ENCODE measurements around the gene SETBP1.

Gene SETBP1

DNA sequence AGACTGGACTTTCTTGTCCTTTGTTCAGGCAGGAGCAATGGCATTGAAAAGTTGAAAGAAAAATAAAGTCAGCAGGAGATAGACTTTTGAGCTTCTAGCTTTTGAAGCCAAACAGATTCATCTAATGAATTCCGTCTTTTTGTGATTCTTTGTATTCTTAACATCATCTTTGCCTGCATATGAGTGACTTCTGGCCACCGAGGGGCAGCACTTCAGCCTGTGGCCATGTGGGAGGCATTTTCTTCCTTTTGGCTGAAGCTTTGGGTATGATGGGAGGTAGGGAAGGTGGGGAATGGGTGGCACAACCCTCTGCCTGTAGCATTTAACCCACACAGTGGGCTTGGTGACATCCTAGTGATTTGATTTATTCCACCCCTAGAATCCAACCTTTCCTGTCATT, 220.6 kb downstream of the SETBP1 start:
- DNase-seq (ENCODE audit: low read depth in 2 of 2) = no peak

DNA sequence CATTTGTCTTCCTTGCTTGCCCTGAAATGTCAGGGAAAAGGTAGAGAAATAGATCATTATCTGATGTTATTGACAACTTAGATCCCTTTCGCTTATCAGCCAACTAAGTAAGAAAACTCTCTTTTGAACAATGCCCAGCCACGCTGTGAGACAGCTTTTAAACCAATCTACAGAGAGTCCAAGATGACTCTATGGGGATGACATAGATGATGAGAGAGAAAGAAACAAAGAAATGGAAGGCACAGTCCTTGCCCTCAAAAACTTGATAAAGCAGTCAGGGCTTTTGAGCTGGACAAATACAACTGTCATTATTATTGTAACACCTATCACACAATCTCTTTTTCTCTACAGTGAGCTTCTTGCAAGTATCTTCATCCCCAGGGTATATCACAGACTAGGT, 222.6 kb downstream of the SETBP1 start:
- no peak for DNase-seq (ENCODE audit: low read depth in 2 of 2)

GRCh38 chr18:44904768-44905167, 224.1 kb downstream of the SETBP1 start:
- no peak for DNase-seq (ENCODE audit: low read depth in 2 of 2)

DNA sequence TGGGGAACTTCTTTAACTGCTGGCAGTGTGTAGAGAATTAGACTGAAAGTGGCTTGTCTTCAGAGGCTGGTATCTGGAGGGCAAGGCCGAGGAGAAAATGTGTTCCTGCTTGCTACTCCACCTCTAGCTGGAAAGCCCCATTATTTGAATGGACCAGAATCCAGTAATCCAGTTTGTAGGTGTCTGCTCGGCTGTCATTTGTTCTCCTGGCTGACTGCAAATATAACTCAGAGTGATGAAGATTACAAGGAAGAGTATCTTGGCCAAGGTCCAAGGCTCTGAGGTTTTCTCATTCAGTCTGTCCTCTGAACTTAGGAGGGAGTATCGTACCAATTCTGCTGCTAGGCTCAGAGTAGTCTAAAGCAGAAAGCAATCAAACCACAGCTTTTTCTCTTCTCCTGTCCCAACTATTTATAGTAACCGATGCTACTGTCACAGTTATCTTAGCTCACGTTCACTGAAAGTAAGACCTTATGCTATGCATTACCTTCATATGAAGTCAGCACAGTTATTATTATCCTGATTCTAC, 228.6 kb downstream of the SETBP1 start:
- DNase-seq (ENCODE audit: low read depth in 2 of 2) = no peak

DNA sequence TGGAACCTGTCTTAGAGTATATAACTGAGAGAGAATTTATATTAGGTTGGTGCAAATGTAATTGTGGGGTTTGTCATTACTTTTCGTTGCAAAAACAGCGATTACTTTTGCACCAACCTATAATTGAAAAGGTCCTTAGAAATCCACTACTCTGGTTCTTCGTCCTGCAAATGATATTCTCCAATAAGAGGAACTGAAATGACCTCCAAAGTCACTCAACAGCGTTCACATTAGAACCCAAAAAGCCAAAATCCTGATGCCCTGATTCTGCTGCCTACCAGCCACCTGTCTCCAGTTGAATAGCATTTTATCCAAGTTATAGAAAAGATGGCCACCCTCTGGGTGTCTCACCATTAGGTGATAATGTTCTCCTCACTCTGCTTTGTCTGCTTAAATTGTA, 230.6 kb downstream of the SETBP1 start:
- DNase-seq (ENCODE audit: low read depth in 2 of 2) = no peak

GRCh38 chr18:44911773-44912172, 231.1 kb downstream of the SETBP1 start:
- no peak for DNase-seq (ENCODE audit: low read depth in 2 of 2)

GRCh38 chr18:44912740-44913478, 232.2 kb downstream of the SETBP1 start:
- no peak for DNase-seq (ENCODE audit: low read depth in 2 of 2)

- no peak for DNase-seq (ENCODE audit: low read depth in 2 of 2)
Observed at GRCh38 chr18:44914028-44914427, 233.3 kb downstream of the SETBP1 start.

DNA sequence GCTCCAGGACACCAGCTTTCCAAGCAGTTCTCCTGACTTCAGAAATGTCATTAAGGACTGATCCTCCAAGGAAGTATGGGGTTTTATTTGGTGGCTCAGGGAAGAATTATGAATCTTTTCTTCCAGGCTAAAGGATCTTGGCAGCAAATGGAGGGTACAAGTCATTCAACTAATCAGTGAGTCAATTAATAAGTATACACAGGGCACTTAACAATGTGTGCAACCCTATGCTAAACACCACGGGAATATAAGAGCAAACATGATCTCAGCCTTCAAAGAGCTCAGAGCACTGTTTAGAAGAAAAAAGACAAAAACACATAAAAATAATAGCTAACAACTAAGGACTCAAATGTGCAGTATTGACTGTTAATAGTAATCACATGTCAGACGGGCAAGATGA, 234.5 kb downstream of the SETBP1 start:
- no peak for DNase-seq (ENCODE audit: low read depth in 2 of 2)

DNA sequence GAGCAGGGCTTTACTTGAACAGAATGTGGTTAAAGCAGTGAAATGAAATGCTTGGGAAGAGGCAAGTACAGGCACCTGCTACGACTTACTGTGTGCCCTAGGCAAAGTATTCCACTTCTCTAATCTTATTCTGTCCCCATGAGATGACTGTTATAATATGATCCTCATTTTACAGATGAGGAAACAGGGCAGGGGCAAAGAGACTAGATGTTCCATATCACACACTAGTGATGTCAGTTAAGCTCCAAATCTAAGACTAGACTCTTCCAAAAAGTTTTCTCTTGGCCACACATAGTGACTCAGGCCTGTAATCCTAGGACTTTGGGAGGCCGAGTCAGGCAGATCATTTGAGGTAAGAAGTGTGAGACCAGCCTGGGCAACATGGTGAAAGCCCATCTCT, 235.0 kb downstream of the SETBP1 start:
- DNase-seq (ENCODE audit: low read depth in 2 of 2) = no peak

GRCh38 chr18:44916429-44917207, 235.9 kb downstream of the SETBP1 start:
- no peak for DNase-seq (ENCODE audit: low read depth in 2 of 2)

DNA sequence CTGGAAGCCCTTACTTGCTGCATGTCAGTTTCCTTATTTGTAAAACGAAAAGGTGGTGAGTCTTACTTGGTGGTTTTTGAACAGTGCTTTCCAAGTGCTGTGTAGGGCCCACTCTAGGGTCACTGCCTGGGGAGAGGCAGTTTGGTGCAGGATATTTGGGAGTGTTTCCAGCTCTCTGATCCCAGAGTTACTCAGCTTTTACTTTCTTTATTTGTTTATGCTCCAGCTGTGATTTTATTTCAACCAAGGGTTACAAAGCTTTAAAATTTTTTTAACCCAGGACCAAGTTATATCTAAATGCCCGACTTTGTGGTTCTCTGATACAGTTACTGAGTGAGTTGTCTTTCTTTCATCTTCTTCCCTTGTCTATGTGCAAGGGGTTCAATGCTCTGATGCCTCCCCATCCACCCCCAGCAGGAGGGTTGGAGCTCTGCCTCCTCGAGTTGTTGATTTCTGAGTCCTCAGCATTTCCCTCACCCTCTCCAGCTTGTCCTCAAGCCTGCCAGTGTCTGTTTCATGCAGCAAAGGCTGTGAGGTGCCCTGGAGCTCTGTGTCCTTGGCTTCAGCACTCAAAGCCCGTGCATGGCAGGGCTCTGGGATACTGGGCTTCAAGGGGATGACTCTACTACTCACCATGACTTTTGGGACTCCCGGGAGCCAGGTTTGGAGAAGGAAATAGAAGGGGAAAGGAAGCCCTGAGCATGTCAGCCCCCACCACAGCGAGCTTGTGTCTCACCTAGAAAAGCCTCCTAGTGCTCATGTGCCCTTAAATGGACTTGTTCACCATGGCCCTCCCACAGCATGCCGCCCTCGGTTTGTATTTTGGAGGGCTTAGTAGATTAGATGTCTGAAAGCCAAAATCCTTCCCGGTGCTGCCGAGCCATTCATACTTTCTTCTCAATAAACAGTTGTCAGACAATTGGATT, 236.8 kb downstream of the SETBP1 start:
- DNase-seq (ENCODE audit: low read depth in 2 of 2) = no peak

GRCh38 chr18:44918142-44918476, 237.4 kb downstream of the SETBP1 start:
- no peak for DNase-seq (ENCODE audit: low read depth in 2 of 2)

GRCh38 chr18:44920441-44920840, 239.8 kb downstream of the SETBP1 start:
- DNase-seq (ENCODE audit: low read depth in 2 of 2) = no peak

DNA sequence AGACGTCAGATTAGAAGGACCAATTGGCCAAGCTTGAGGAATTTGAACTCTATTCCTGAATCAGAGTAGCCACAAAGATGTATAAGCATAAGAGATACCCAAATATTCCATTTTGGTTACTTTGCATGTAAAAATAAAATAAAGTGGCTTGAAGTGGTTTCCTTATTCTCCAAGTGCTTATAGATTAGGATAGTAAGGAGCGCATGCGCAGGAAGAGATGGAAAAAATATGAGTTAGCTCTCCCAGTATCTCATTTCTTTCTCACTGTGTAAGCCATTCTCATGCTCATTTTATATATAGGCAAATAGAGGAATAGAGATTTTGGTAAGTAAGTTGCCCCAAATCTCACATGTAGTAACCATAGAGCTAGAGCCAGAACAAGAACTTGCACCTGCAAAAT, 241.3 kb downstream of the SETBP1 start:
- DNase-seq (ENCODE audit: low read depth in 2 of 2) = no peak

- DNase-seq (ENCODE audit: low read depth in 2 of 2) = no peak
Observed at GRCh38 chr18:44922968-44923367, 242.3 kb downstream of the SETBP1 start.

DNA sequence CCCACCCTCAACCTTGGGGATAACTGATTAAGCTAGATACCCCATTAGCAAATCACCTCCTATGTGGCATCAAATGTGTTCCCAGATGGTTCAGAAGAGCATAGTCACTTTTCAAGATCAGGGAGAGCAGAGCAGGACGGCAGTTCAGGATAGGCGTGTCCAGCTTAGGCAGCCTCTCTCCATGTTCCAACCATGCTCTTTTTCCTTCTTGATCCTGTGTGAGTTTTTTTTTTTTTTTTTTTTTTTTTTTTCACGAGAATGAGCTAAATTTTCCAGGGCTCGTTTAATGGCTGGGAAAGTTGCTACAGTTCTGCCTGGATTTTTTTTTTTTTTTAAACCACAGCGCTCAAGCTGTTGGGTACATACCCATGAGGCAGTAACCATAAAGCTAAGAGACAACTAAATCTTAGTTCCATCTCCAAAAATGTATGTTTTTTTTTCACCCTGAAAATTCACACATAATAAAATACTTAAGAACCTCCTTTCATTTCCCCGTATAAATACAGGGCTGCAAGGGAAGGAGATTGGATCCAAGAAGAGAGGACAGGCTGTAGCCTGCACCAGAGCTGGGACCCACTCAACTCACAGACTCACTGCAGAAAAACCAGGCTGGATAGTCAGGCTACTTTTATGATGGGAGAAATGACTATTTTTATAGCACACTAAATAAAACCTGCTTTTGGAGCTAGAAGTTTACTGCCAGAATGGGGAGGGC, 244.3 kb downstream of the SETBP1 start:
- no peak for DNase-seq (ENCODE audit: low read depth in 2 of 2)

DNA sequence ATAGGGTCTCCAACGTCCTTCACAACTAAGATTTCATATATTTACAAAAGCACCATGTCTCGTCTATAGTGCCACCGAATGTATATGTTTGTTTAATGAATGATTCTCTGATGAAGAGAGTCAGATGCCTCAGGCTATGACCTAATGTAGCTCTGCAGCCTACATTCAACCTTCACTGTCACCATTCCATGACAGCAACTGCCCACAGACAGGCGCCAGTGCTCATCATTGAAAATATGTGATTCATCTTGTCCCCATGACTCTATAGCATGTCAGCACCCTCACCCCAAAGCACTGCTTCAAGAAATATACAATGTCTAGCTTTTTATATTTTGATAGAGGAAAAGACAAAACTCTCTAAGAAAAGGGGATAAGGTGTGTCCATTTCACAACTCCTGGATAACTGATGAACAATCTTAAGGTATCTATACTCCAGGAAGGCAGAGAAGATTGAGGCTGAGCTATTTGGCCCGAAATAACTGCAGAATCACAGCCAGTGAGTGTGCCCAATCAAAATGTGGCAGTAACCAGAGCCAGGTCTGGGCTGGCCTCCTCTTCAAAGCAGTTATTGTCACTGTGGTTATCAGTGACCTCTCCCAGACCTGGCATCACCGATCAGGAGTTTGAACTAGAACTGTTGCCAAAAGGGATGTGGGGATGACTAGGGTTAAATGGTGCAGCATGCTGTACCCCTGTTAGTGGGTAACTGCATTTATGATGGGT, 246.6 kb downstream of the SETBP1 start:
- no peak for DNase-seq (ENCODE audit: low read depth in 2 of 2)

- no peak for DNase-seq (ENCODE audit: low read depth in 2 of 2)
Observed at GRCh38 chr18:44934901-44935300, 254.2 kb downstream of the SETBP1 start.

DNA sequence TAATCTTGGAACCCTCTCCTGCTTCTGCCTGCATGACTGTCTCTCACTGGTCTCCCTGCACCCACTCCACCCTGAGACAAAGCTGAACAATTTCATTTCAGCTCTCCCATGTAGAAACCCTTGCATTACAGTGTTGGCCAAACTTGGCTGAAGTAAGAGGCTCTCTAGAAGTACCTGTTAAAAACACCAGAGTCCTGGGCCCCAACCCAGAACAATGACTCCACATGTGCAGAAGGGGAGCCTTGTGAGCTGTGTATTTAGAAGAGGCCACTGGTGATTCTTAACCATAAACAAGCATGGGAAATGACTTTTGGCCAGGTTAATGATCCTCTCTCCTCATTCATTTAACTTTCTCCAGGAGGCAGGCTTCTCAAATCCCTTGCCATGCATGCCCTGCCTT, 254.8 kb downstream of the SETBP1 start:
- DNase-seq (ENCODE audit: low read depth in 2 of 2) = no peak

- DNase-seq (ENCODE audit: low read depth in 2 of 2) = no peak
Observed at GRCh38 chr18:44936485-44936884, 255.8 kb downstream of the SETBP1 start.

All from stimulated activated CD4-positive, alpha-beta T cell treated with anti-CD3 and anti-CD28 coated beads, Interleukin-1b, Interleukin-23, amount 100 ng/mL, for 1 hour (primary cell).